BJ (cell line): ENCODE results near the gene NFASC. TPM values are rescaled to one million over a fixed set of nuclear protein-coding genes. Genes with fewer than 3 reads are reported as not detected.

ENCODE experiments used
- CTCF ChIA-PET: fragments of 350-600 bp; formaldehyde crosslinking; extraction: SDS; loops from one replicate; lab custom pipeline; 2021; ENCODE audit warnings: antibody characterized with exemption, inconsistent platforms; lab: Yijun Ruan, JAX
- POLR2A ChIA-PET: fragments of 300-600 bp; sonication (Branson Sonifier 250); formaldehyde crosslinking; extraction: SDS; loops from one replicate; lab custom pipeline; 2021; ENCODE audit warnings: antibody characterized with exemption; lab: Charles Lee
- DNase-seq: peaks from one replicate; pipeline ENCODE4 v3.0.0-alpha.2; 2011; ENCODE audit warnings: low read depth
- H3K27me3 ChIP-seq: 2 replicates; pipeline ENCODE4 v1.6.0; 2011; ENCODE audit warnings: low read length; ENCODE audit not compliant: control insufficient read depth, insufficient read depth
- H3K36me3 ChIP-seq: 2 replicates; pipeline ENCODE4 v1.5.1; 2011; ENCODE audit warnings: low read length; ENCODE audit not compliant: control insufficient read depth, insufficient read depth
- H3K4me3 ChIP-seq: 2 replicates; pipeline ENCODE4 v1.5.1; 2011; ENCODE audit warnings: low read depth, mild to moderate bottlenecking, control low read depth, low read length
- CTCF ChIP-seq: IDR thresholded peaks from 2 replicates; pipeline ENCODE4 v1.5.1; 2011; ENCODE audit warnings: low read depth, mild to moderate bottlenecking, control low read depth, inconsistent platforms, low read length, moderate library complexity; ENCODE audit not compliant: insufficient read depth
- polyA plus RNA-seq: library from polyadenylated mRNA; depleted of rRNA; stranded (reverse); fragments of >200 nt; gene quantifications from 2 replicates; pipeline ENCODE4 v1.2.3, GENCODE V29; 2011

NFASC gene
- polyA plus RNA-seq, 1 experiment, result 10.9 TPM

GRCh38 chr1:205057808-205058575 is 187.3 kb downstream of the NFASC start:
- H3K36me3 ChIP-seq, result no peaks in the 10 kb centered on the region
- no peak overlapping the region for H3K4me3 ChIP-seq
- ChIA-PET CTCF (interaction anchor here (1.5 kb wide), 1 partner anchor 16 kb away, joined by 3 read pairs; no protein-coding TSS in a partner anchor), POLR2A (no interaction called here)
- H3K27me3 ChIP-seq, result peaks cover 8% of the 10 kb centered on the region; the same call in 1 of the 2 replicates
- DNase-seq, result no peak
- no peak for TF ChIP-seq CTCF

GRCh38 chr1:205058853-205059252 is 188.2 kb downstream of the NFASC start:
- no peak for TF ChIP-seq CTCF
- H3K4me3 ChIP-seq, result no peak overlapping the region
- no peak for DNase-seq
- ChIA-PET CTCF (interaction anchor here (1.4 to 4.9 kb wide), 2 partner anchors 19 to 198 kb away, joined by 4 to 44 read pairs; no protein-coding TSS in a partner anchor), POLR2A (no interaction called here)
- peaks cover 6% of the 10 kb centered on the region; the same call in 1 of the 2 replicates for H3K27me3 ChIP-seq
- no peaks in the 10 kb centered on the region for H3K36me3 ChIP-seq

- no peak for TF ChIP-seq CTCF
- H3K27me3 ChIP-seq, result peaks cover 3% of the 10 kb centered on the region; the same call in 1 of the 2 replicates
- POLR2A ChIA-PET, result no interaction called here
- CTCF ChIA-PET, result interaction anchor here (1.4 to 4.9 kb wide), 2 partner anchors 20 to 197 kb away, joined by 4 to 44 read pairs; no protein-coding TSS in a partner anchor
- DNase-seq, result no peak
- H3K36me3 ChIP-seq, result no peaks in the 10 kb centered on the region
- no peak overlapping the region for H3K4me3 ChIP-seq
These were observed 189.0 kb downstream of the NFASC start for GRCh38 chr1:205059660-205060059.

GRCh38 chr1:205060746-205061145 is 190.1 kb downstream of the NFASC start:
- TF ChIP-seq CTCF, result no peak
- no peaks in the 10 kb centered on the region; the same call in 1 of the 2 replicates for H3K27me3 ChIP-seq
- H3K4me3 ChIP-seq, result no peak overlapping the region
- ChIA-PET POLR2A (no interaction called here), CTCF (interaction anchor here (0.6 to 4.9 kb wide), 28 partner anchors 8 to 254 kb away, joined by 3 to 116 read pairs (median 6); no protein-coding TSS in a partner anchor)
- DNase-seq, result no peak
- H3K36me3 ChIP-seq, result no peaks in the 10 kb centered on the region

- no peak overlapping the region for H3K4me3 ChIP-seq
- ChIA-PET POLR2A (no interaction called here), CTCF (interaction anchor here (0.7 to 4.9 kb wide), 45 partner anchors 9 to 254 kb away, joined by 3 to 116 read pairs (median 5); no protein-coding TSS in a partner anchor)
- H3K36me3 ChIP-seq, result no peaks in the 10 kb centered on the region
- no peak for DNase-seq
- TF ChIP-seq CTCF, result no peak
- H3K27me3 ChIP-seq, result no peaks in the 10 kb centered on the region; the same call in none of the 2 replicates
These were observed 190.6 kb downstream of the NFASC start for GRCh38 chr1:205061227-205061626.
